LNCaP clone FGC (cell line): ENCODE data around the gene CDADC1.

Experiments used
- DNase-seq: peaks from one replicate; pipeline ENCODE4 v3.0.0-alpha.2; 2011; ENCODE audit warnings: low read depth
- H3K4me3 ChIP-seq: 2 replicates; pipeline ENCODE4 v1.5.1; 2011; ENCODE audit warnings: mild to moderate bottlenecking, low read depth, low read length, control low read depth
- CTCF ChIP-seq: IDR thresholded peaks from 2 replicates; pipeline ENCODE4 v1.5.1; 2012; ENCODE audit warnings: mild to moderate bottlenecking; ENCODE audit not compliant: control insufficient read depth, insufficient read depth; ENCODE audit errors: extremely low read depth

Gene CDADC1

GRCh38 chr13:49262634-49263033, 14.9 kb downstream of the CDADC1 start:
- TF ChIP-seq CTCF: no peak
- no peak overlapping the region for H3K4me3 ChIP-seq
- DNase-seq: no peak

- H3K4me3 ChIP-seq: no peak overlapping the region
- no peak for DNase-seq
- TF ChIP-seq CTCF: no peak
Observed at GRCh38 chr13:49265822-49266221, 18.1 kb downstream of the CDADC1 start.

- TF ChIP-seq CTCF: no peak
- no peak overlapping the region for H3K4me3 ChIP-seq
- DNase-seq: no peak
Observed at GRCh38 chr13:49271264-49271663, 23.5 kb downstream of the CDADC1 start.

GRCh38 chr13:49272296-49272695, 24.6 kb downstream of the CDADC1 start:
- no peak overlapping the region for H3K4me3 ChIP-seq
- TF ChIP-seq CTCF: no peak
- no peak for DNase-seq

GRCh38 chr13:49278211-49278610, 30.5 kb downstream of the CDADC1 start:
- no peak for TF ChIP-seq CTCF
- DNase-seq: no peak
- no peak overlapping the region for H3K4me3 ChIP-seq

GRCh38 chr13:49279112-49279511, 31.4 kb downstream of the CDADC1 start:
- no peak overlapping the region for H3K4me3 ChIP-seq
- TF ChIP-seq CTCF: no peak
- no peak for DNase-seq

- no peak overlapping the region for H3K4me3 ChIP-seq
- no peak for TF ChIP-seq CTCF
- no peak for DNase-seq
Observed at GRCh38 chr13:49279885-49280284, 32.2 kb downstream of the CDADC1 start.
